ENCODE data around the gene ITPR1. TPM values are rescaled to one million over a fixed set of nuclear protein-coding genes. Genes with fewer than 3 reads are reported as not detected.

ITPR1 gene
- total RNA-seq, 1 donor from 2014 or later = 91.7 TPM

- Histone ChIP-seq H3K27ac (no peak overlapping the region), H3K9me3 (no peaks in the 10 kb centered on the region), H3K27me3 (no peaks in the 10 kb centered on the region), H3K4me1 (no peaks in the 10 kb centered on the region), H3K36me3 (peaks cover 11% of the 10 kb centered on the region), H3K4me3 (no peak overlapping the region)
- ATAC-seq (no peak), DNase-seq (no peak)
- no peak for TF ChIP-seq CTCF (IDR thresholded peaks at IDR 0.05)
- intact Hi-C loops (cut with DNase I) = no loop called here
Observed at GRCh38 chr3:4763604-4764247, 270.6 kb downstream of the ITPR1 start.

- Histone ChIP-seq H3K9me3 (no peaks in the 10 kb centered on the region), H3K4me1 (no peaks in the 10 kb centered on the region), H3K36me3 (peaks cover 11% of the 10 kb centered on the region), H3K27ac (no peak overlapping the region), H3K27me3 (no peaks in the 10 kb centered on the region), H3K4me3 (no peak overlapping the region)
- no peak for ATAC-seq
- DNase-seq = no peak
- TF ChIP-seq CTCF (IDR thresholded peaks at IDR 0.05) = no peak
- intact Hi-C loops (cut with DNase I) = no loop called here
Observed at GRCh38 chr3:4765212-4765611, 272.1 kb downstream of the ITPR1 start.

DNA sequence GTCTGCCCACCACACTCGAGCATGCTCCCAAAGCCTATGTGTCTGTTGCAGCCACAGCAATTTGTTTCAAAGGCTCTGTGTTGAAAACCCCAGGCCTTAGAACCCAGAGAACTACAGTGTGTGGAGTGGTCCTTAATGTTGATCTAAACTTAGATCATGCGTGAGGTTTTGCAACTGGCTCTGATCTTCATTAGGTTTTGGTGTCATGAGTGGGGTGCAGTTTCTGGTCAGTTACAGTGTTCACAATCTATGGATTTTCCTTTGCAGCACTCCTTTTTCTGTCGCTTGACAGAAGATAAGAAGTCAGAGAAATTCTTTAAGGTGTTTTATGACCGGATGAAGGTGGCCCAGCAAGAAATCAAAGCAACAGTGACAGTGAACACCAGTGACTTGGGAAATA, 273.1 kb downstream of the ITPR1 start:
- peaks cover 11% of the 10 kb centered on the region for H3K36me3 ChIP-seq
- no peaks in the 10 kb centered on the region for H3K27me3 ChIP-seq
- ATAC-seq = no peak
- H3K4me3 ChIP-seq = no peak overlapping the region
- no peak for TF ChIP-seq CTCF (IDR thresholded peaks at IDR 0.05)
- DNase-seq = no peak
- H3K27ac ChIP-seq = no peak overlapping the region
- H3K9me3 ChIP-seq = no peaks in the 10 kb centered on the region
- intact Hi-C loops (cut with DNase I) = no loop called here
- H3K4me1 ChIP-seq = peaks cover 6% of the 10 kb centered on the region

GRCh38 chr3:4766716-4767499, 273.8 kb downstream of the ITPR1 start:
- Histone ChIP-seq H3K27ac (no peak overlapping the region), H3K9me3 (no peaks in the 10 kb centered on the region), H3K36me3 (peaks cover 11% of the 10 kb centered on the region), H3K4me3 (no peak overlapping the region), H3K27me3 (no peaks in the 10 kb centered on the region), H3K4me1 (peaks cover 13% of the 10 kb centered on the region)
- ATAC-seq (no peak), DNase-seq (no peak)
- intact Hi-C loops (cut with DNase I) = no loop called here
- no peak for TF ChIP-seq CTCF (IDR thresholded peaks at IDR 0.05)

- no peak for DNase-seq
- no peak overlapping the region for H3K4me3 ChIP-seq
- peaks cover 24% of the 10 kb centered on the region for H3K4me1 ChIP-seq
- H3K9me3 ChIP-seq = no peaks in the 10 kb centered on the region
- peaks cover 11% of the 10 kb centered on the region for H3K36me3 ChIP-seq
- H3K27ac ChIP-seq = no peak overlapping the region
- H3K27me3 ChIP-seq = no peaks in the 10 kb centered on the region
- no peak for TF ChIP-seq CTCF (IDR thresholded peaks at IDR 0.05)
- intact Hi-C loops (cut with DNase I) = no loop called here
- ATAC-seq = no peak
Observed at GRCh38 chr3:4768021-4768420, 274.9 kb downstream of the ITPR1 start.
